OCI-LY7 (cell line): ENCODE measurements around the gene MTARC2.

Source experiments
- CTCF ChIP-seq: fragments of 200-600 bp; sonication (generic); conservative IDR thresholded peaks from 2 replicates; pipeline ENCODE4 v1.5.1; 2014; ENCODE audit warnings: mild to moderate bottlenecking, antibody characterized with exemption, low read length, moderate library complexity, mixed read lengths
- EZH2phosphoT487 ChIP-seq: fragments of 200-600 bp; sonication (generic); IDR thresholded peaks from 2 replicates; pipeline ENCODE4 v1.6.1; 2018; ENCODE audit warnings: low read depth, borderline replicate concordance, mild to moderate bottlenecking, mixed run types, antibody characterized with exemption, low read length, moderate library complexity, mixed read lengths

GRCh38 chr1:220815409-220815808 lies 67.3 kb downstream of the MTARC2 start:
- no peak for TF ChIP-seq CTCF
- no peak for TF ChIP-seq EZH2phosphoT487
